ENCODE measurements around the gene IL1R2. TPM values are rescaled to one million over a fixed set of nuclear protein-coding genes. Genes with fewer than 3 reads are reported as not detected.

The IL1R2 gene
- total RNA-seq, 1 experiment from 2014 or later: not detected

DNA sequence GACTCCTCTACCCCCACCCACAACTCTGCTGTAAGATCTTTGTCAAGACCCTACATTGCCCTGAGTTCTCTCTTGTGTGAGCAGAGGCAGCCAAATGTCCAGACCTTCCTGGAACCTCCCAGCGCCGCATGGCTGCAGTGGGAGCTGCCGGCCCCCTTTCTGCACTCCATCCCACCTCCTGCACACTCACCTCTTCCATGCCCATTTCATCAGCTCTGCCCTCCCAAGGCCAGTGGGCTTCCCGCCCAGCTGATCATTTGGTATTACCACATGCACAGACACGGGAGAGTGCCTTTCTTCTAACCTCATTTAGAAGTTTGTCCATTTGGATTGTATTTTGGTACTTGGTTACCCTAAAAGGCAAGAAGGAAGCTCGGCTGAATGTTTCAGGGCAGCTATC, 2.0 kb downstream of the IL1R2 start:
- Histone ChIP-seq H3K27me3 (replicated peaks; ENCODE audit: insufficient read depth, low read depth, low read length, poor library complexity) (peaks cover 72% of the 10 kb centered on the region), H3K4me3 (ENCODE audit: low read depth, low read length, poor library complexity, severe bottlenecking) (no peak overlapping the region), H3K4me1 (ENCODE audit: insufficient read depth, low read length, poor library complexity, severe bottlenecking) (no peaks in the 10 kb centered on the region), H3K36me3 (ENCODE audit: insufficient read depth, low read length, poor library complexity, severe bottlenecking) (no peaks in the 10 kb centered on the region), H3K9me3 (ENCODE audit: low read depth, low read length, poor library complexity, severe bottlenecking) (no peaks in the 10 kb centered on the region), H3K27ac (ENCODE audit: low read depth, low read length, poor library complexity, severe bottlenecking) (no peak overlapping the region)
- no peak for DNase-seq (ENCODE audit: low spot score)
- CTCF ChIA-PET: no interaction called here
- no TSS peak for BruUV-seq (replicated peaks)
- TF ChIP-seq CTCF (conservative IDR thresholded peaks at IDR 0.05; ENCODE audit: low read depth, low read length) (no peak), EZH2 (IDR thresholded peaks at IDR 0.05; ENCODE audit: borderline replicate concordance, low read depth, low read length, poor library complexity, severe bottlenecking) (no peak)
- intact Hi-C loops (cut with micrococcal nuclease; ENCODE audit: unreplicated experiment): no loop called here
- POLR2A ChIA-PET (ENCODE audit: low non-redundant PET): no interaction called here

DNA sequence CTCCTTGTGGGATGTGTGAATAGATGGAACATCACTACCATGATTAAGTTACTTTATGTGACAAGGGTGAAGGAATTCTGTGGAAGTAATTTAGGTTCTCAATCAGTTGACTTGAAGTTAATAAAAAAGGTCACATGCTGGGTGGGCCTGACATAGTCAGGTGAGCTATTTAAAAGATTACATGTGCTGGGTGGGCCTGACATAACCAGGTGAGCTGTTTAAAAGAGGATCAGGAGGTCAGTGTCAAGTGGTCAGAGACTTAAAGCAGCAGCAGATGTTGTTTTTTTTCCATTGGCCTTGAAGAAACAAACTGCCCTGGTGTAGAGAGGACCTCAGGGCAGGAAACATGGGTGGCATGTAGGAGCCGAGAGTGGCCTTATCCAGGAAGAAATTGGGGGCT, 3.3 kb downstream of the IL1R2 start:
- Histone ChIP-seq H3K9me3 (ENCODE audit: low read depth, low read length, poor library complexity, severe bottlenecking) (no peaks in the 10 kb centered on the region), H3K4me3 (ENCODE audit: low read depth, low read length, poor library complexity, severe bottlenecking) (no peak overlapping the region), H3K36me3 (ENCODE audit: insufficient read depth, low read length, poor library complexity, severe bottlenecking) (no peaks in the 10 kb centered on the region), H3K27me3 (replicated peaks; ENCODE audit: insufficient read depth, low read depth, low read length, poor library complexity) (peaks cover 70% of the 10 kb centered on the region), H3K27ac (ENCODE audit: low read depth, low read length, poor library complexity, severe bottlenecking) (no peak overlapping the region), H3K4me1 (ENCODE audit: insufficient read depth, low read length, poor library complexity, severe bottlenecking) (no peaks in the 10 kb centered on the region)
- BruUV-seq (replicated peaks): no TSS peak
- ChIA-PET CTCF (no interaction called here), POLR2A (ENCODE audit: low non-redundant PET) (no interaction called here)
- no peak for DNase-seq (ENCODE audit: low spot score)
- intact Hi-C loops (cut with micrococcal nuclease; ENCODE audit: unreplicated experiment): no loop called here
- TF ChIP-seq CTCF (conservative IDR thresholded peaks at IDR 0.05; ENCODE audit: low read depth, low read length) (no peak), EZH2 (IDR thresholded peaks at IDR 0.05; ENCODE audit: borderline replicate concordance, low read depth, low read length, poor library complexity, severe bottlenecking) (no peak)

- TF ChIP-seq EZH2 (IDR thresholded peaks at IDR 0.05; ENCODE audit: borderline replicate concordance, low read depth, low read length, poor library complexity, severe bottlenecking) (no peak), CTCF (conservative IDR thresholded peaks at IDR 0.05; ENCODE audit: low read depth, low read length) (no peak)
- H3K27ac ChIP-seq (ENCODE audit: low read depth, low read length, poor library complexity, severe bottlenecking): no peak overlapping the region
- intact Hi-C loops (cut with micrococcal nuclease; ENCODE audit: unreplicated experiment): no loop called here
- H3K9me3 ChIP-seq (ENCODE audit: low read depth, low read length, poor library complexity, severe bottlenecking): no peaks in the 10 kb centered on the region
- POLR2A ChIA-PET (ENCODE audit: low non-redundant PET): no interaction called here
- H3K4me1 ChIP-seq (ENCODE audit: insufficient read depth, low read length, poor library complexity, severe bottlenecking): no peaks in the 10 kb centered on the region
- no peaks in the 10 kb centered on the region for H3K36me3 ChIP-seq (ENCODE audit: insufficient read depth, low read length, poor library complexity, severe bottlenecking)
- no peak for DNase-seq (ENCODE audit: low spot score)
- peaks cover 63% of the 10 kb centered on the region for H3K27me3 ChIP-seq (replicated peaks; ENCODE audit: insufficient read depth, low read depth, low read length, poor library complexity)
- CTCF ChIA-PET: no interaction called here
- H3K4me3 ChIP-seq (ENCODE audit: low read depth, low read length, poor library complexity, severe bottlenecking): no peak overlapping the region
- no TSS peak for BruUV-seq (replicated peaks)
Observed at GRCh38 chr2:101995804-101996203, 4.0 kb downstream of the IL1R2 start.

All from A673 (cell line).